ENCODE data around the gene ZNF844.

DNA sequence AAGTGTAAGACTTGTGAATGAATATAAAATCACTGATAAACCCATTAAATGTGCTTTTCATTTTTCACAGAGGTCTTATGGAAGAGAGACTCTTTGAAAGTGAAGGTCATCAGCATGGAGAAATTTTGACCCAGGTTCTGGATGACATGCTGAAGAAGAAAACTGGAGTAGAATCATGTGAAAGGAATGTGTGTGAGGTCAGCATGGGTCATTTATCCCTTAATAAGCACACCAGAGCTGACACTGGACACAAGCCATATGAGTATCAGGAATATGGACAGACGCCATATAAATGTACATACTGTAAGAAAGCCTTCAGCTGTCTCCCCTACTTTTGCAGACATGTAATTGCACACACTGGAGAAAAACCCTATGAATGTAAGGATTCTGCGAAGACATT is 46.6 kb downstream of the ZNF844 start:
- no peak for TF ChIP-seq EZH2phosphoT487 (IDR thresholded peaks at IDR 0.05; ENCODE audit: insufficient read depth, low read depth)
- TF ChIP-seq EZH2 (IDR thresholded peaks at IDR 0.05; ENCODE audit: insufficient read depth, poor library complexity, severe bottlenecking), result no peak

Measured in GM23248 (cell line).